HG02938 (cell line): ENCODE measurements around the gene RUSF1.
"Not testable (repeated sequence)": the region's sequence is repeated elsewhere in the genome, so short reads cannot be mapped to it uniquely, and the experiment has no call there.

Experiments used
- ATAC-seq: cut with Tn5 transposase; IDR thresholded peaks from one replicate; pipeline ENCODE4 v1.9.1; 2021; ENCODE audit warnings: mild to moderate bottlenecking, moderate library complexity; ENCODE audit not compliant: unreplicated experiment

Gene RUSF1

GRCh38 chr16:31517800-31518402, 9.7 kb upstream of the RUSF1 start:
- ATAC-seq: no peak

DNA sequence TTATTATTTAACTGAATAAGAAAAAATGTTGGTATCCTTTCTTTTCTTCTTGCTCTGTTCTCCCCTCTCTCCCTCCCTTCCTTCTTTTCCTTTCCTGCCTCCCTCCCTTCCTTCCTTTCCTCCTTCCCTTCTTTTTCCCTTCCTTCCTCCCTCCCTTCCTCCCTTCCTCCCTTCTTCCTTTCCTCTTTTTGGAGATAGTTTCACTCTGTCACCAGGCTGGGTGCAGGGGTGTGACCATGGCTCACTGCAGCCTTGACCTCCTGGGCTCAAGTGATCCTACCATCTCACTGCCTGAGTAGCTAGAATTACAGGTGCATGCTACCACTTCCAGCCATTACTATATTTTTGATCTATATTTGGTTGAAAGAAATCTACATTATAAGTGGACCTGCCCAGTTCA, 5.7 kb upstream of the RUSF1 start:
- no peak for ATAC-seq

- no peak for ATAC-seq
Measured at GRCh38 chr16:31513126-31513525, 4.9 kb upstream of the RUSF1 start.

GRCh38 chr16:31508706-31509195, 560 bp upstream of the RUSF1 start:
- ATAC-seq: no peak

DNA sequence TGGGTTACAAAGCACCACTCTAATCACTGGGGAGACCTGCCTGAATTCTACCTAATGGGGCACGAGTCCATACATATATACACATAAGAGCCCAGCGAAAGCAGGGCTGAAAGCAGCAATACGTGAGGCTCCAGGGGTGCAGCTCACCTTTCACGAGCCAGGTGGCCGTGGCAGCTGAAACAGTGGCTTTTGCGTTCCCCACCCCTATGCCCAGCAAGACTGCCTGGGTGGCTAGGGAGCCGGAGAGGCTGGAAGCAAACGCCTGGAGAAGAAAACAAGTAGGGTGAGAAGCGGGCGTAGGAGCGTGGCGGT, 618 bp downstream of the RUSF1 start:
- ATAC-seq: no peak

DNA sequence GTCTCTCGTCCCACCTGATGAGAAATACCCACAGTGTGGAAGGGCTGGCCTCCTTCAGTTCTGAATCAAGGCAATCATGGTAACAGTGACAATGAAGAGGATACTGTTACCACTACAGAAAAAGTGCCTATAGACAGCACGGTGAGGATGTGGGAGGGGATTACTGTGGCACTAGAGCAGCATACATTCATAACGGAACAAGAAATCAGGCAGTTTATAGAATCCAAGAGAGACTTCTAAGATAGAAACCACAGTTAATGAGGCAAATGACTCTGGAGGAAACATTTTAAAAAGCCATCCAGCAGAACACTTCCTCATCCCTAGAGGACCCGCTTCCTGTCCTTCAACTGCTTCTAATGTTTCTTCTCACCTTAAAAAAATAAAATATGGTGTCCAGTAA, 2.7 kb downstream of the RUSF1 start:
- peak; percentile 61 for ATAC-seq

DNA sequence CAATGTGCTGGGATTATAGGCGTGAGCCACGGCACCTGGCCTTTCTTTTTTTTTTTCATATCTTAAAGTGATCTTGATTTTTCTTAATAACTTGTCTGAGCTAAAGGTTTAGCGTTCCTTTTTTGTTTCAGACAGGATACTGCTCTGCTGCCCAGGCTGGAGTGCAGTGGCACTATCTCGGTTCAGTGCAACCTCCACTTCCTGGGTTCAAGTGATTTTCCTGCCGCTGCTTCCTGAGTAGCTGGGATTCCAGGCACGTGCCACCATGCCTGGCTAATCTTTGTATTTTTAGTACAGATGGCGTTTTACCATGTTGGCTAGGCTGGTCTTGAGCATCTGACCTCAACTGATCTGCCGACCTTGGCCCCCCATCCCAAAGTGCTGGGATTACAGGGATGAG, 4.0 kb downstream of the RUSF1 start:
- ATAC-seq: no peak

- ATAC-seq: not testable (repeated sequence)
Measured at GRCh38 chr16:31503555-31503954, 4.6 kb downstream of the RUSF1 start.

DNA sequence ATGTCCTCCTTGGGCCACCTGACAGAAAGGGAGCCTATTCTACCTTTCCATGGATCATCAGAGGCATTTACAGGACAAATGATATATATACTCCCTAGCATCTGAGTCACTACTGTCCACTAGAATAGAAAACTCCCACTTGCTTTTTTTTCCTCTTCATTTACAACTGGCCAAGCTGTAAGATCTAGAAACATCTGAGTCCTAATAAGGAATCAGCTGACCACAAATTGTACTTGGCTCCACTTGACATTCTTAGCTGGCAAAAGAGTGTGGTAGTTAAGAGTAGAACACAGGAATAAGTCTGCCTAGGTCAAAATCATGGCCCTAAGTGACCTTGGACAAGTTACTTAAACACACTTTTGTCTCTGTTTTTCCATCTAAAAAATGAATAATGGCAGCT, 5.2 kb downstream of the RUSF1 start:
- ATAC-seq: no peak

- no peak for ATAC-seq
Measured at GRCh38 chr16:31501966-31502348, 6.2 kb downstream of the RUSF1 start.

DNA sequence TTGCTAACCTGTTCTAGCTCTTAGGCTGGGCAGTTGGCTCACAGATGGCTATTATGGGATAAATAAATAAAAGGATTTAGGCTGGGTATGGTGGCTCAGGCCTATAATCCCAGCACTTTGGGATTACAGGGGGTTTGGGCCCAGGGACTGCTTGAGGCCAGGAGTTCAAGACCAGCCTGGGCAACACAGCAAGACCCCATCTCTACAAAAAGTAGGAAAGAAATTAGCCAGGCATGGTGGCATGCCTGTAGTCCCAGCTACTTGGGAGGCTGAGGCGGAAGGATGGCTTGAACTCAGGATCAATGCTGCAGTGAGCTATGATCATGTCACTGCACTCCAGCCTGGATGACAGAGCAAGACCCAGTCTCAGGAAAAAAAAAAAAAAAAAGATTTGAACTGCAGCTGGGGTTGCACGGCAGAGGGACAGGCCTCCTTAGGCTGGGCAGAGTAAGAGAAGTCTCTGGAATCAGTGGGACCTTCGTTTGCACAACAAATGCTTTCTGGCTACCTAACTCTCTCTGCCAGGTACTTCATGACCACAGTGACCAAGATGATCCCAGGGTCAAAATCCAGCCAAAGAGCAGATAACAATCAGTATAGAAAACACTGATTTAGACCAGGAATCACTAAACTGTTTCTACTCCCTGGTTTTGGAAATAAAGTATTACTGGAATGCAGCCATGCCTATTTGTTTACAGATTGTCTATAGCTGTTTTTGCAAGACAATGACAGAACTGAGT, 6.8 kb downstream of the RUSF1 start:
- ATAC-seq: no peak

- ATAC-seq: no peak
Measured at GRCh38 chr16:31499928-31500327, 8.3 kb downstream of the RUSF1 start.

DNA sequence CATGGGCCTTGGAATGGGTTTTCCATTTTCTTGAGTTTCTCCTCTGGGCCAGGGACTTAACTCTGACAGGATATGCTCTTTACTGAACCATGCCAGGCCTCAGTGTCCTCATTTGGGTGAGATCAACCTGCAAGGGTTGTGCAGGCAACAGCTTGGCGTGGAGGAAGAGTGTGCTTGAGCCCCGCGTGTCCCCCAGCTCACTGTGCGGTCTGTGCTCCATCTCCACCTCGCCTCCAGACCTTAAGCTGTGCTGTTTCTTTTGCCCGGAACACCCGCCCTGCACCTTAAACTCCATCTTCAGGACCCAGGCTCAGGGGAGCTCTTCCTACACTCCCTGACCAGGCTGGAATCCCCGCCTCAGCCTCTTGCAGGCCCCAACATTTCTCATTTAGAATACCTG, 9.7 kb downstream of the RUSF1 start:
- ATAC-seq: no peak

DNA sequence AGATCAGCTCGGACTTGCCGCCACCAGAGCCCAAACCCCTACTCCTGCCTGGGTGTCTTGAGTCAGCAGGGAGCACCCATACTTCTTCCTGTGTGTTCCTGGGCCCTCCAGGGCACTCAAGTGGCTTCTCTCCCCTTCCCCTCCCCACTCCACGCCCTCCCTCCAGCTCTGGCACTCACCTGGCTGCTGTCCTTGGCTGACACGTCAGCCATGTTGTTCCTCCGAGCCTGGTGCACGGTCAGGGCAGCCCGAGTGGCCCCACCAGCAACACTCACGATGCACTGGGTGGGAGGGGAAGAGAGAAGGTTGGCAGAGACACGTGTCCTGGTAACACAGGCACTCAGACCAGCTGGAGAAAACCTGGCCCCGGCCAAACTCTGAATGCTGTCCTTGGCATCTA, 11.5 kb downstream of the RUSF1 start:
- no peak for ATAC-seq

GRCh38 chr16:31493506-31494125, 14.6 kb downstream of the RUSF1 start:
- ATAC-seq: no peak

DNA sequence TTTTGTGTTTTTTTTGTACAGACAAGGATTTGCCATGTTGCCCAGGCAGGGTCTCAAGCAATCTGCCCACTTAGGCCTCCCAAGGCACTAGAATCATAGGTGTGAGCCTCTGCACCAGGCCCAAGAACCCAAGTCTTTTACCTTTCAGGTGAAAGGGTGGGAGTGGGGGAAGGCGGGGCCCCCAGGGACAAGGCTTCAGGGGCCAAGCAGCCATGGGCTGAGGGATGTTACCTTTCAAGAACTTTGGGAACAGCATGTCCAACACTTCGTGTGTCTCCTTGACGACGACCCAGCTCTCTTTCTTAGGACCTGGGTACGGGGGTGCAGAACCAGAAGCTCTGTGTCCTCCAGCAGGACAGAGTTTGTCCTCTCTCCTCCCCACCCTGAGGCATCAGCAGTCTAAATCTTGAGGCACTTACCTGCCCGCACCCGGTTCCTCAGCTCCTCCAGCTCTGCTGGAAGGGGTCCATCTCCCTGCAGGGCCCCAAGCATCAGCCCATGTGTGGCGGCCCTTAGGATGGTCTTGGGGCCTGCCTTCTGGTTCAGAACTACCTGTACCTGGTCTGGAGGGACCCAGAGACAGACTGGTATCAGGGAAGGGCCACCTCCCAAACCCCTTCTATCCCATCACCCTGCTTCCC, 16.3 kb downstream of the RUSF1 start:
- ATAC-seq: no peak

DNA sequence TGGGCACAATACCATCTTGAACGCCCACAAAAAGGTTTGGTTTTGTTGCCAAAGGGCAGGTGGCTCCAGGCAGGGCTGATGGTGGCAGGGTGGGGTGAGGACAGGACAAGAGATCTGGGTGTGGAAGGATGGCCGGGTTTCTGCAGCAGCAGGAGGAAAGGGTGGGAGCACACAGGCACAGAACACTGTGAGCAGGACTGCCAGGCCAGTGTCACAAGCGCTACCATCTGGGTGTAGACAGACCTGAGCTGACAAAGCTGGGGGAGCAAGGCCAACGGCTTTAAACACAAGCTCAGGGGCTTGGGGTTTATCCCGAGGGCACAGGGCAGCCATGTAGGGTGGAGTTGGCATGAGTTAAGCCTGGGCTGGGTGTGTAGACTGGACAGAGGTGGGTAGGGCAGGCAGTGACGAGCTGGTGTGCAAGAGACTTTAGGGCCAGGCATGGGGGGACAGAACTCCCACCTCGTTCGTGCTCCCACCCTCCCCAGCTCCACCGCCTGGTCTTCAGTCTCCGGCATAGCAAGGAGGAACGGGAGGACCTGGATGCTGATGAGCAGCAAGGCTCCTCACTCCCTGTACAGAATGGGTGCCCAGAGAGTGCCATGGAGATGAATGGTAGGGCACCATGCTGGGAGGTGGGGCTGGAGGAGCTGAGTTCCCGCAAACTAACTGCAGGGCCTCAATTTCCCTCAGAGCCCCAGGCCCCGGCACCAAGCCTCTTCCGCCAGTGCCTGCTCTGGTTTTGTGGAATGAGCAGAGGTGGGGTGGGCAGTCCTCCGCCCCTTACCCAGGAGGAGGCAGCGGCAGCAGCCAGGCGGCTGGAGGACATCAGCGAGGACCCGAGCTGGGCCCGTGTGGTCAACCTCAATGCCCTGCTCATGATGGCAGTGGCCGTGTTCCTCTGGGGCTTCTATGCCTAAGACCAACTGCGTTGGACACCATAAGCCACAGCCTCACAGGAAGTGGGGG, 18.3 kb downstream of the RUSF1 start:
- ATAC-seq: no peak

- no peak for ATAC-seq
Measured at GRCh38 chr16:31489298-31489564, 19.0 kb downstream of the RUSF1 start.

- ATAC-seq: no peak
Measured at GRCh38 chr16:31488468-31489297, 19.5 kb downstream of the RUSF1 start.
